Coronary artery (tissue), 2 donors: Measurements from ENCODE around the gene ARID3B.

Source experiments
- DNase-seq: peaks from one replicate; pipeline ENCODE4 v3.0.0-alpha.2; 2017; ENCODE audit warnings: low spot score
- H3K27ac ChIP-seq, 2 donors: fragments of 200-600 bp; sonication (generic); one replicate each; pipeline ENCODE4 v1.5.1; 2016 to 2019
- H3K4me3 ChIP-seq: fragments of 200-600 bp; sonication (generic); 2 replicates; pipeline ENCODE4 v1.5.1; 2016; ENCODE audit warnings: mild to moderate bottlenecking, moderate library complexity
- TF ChIP-seq, protein P1 (sequence below): fragments of 200-600 bp; sonication (generic); IDR thresholded peaks from one replicate; pipeline ENCODE4 v1.5.1; 2019; ENCODE audit warnings: antibody characterized with exemption

Gene ARID3B

DNA sequence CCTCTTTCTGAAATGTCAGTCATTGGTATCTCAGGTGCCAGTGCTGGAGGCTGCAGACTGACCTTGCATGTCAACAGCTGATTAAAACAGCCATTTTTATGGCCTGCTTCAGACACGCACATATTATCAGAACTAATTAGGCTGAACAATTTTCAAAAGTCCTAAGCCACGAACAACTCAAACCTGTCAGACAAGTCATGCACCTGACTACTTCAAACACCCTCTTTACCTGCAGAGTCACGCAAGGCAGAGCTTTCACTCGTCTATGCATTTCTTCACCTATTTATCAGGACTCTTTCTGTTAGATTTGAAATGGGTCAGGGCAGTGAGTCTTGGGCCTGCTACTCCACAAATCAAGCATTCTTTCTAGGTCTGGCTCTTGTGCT lies 101.3 kb downstream of the ARID3B start:
- H3K27ac ChIP-seq = peak overlapping the region in 1 of 2 donors; percentile 52
- H3K4me3 ChIP-seq = no peak overlapping the region
- no peak for DNase-seq
- TF ChIP-seq, protein P1, sequence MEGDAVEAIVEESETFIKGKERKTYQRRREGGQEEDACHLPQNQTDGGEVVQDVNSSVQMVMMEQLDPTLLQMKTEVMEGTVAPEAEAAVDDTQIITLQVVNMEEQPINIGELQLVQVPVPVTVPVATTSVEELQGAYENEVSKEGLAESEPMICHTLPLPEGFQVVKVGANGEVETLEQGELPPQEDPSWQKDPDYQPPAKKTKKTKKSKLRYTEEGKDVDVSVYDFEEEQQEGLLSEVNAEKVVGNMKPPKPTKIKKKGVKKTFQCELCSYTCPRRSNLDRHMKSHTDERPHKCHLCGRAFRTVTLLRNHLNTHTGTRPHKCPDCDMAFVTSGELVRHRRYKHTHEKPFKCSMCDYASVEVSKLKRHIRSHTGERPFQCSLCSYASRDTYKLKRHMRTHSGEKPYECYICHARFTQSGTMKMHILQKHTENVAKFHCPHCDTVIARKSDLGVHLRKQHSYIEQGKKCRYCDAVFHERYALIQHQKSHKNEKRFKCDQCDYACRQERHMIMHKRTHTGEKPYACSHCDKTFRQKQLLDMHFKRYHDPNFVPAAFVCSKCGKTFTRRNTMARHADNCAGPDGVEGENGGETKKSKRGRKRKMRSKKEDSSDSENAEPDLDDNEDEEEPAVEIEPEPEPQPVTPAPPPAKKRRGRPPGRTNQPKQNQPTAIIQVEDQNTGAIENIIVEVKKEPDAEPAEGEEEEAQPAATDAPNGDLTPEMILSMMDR = no peak

DNA sequence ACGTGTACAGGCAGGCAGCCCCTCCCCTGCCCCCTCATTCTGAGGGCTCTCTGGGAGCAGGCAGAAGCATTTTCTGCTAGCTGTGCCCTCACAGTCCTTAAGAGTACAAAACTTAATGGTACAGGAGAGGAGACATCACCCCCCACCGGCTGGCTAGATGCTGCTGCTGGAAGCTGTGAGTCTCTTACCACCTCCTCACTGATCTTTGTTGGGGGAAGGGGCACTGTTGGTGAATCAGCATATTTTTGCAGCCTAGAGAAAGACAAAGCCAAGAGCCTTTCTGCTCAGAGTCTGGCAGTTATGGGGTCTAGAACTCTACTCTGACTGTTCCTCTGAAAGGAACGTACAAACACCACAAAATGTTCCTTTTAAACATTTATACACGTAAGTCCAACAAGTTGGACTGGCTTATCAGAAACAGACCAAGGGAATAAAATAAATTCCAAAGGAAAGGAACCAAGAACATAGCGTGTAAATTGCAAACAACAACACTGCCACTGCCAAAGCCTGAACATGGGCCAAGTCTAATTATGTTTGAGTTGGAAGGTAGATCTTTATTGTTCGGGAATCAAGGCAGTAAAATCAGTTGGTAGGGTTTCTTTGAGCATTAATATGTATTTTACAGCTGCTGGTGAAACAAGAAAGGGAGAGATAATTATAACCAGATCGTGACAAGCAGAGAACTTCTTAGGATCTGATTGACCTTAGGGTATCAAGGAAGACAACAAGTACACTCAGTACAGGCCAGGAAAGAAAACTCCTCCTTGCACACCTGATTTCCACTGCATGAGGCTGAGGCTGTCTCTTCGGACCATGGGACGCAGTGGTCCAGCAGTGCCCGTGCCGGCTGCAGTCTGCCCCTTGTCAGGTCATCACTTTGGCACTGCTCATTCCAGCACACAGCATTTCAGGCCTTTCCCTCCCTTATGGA lies 102.0 kb downstream of the ARID3B start:
- Histone ChIP-seq H3K4me3 (no peak overlapping the region), H3K27ac (peak overlapping the region in 1 of 2 donors; percentile 52)
- TF ChIP-seq, protein P1 = no peak
- DNase-seq = no peak

DNA sequence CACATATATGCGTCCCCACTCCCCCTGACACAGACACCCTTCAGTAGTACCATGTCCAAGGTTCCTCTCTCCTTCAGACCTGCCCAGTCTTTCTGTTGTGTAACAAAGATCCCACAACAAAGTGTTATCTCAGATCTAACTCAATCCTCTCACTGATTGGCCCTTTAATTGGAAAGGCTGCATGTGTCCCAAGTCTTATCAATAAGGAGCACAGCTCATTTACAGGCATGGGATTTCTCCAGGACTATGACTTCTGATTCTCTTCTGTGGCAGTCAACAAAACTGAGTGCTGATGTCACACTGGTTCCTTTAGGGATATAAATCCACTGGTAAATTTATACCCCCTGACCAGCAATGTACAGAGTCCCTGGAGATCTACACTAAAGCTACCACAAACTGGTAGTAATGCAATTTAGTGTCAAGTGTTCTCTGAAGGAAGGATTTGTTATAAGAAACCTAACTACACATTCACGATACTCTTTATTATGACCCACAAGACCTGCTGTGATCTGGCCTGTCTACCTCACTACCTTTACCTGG lies 102.7 kb downstream of the ARID3B start:
- no peak overlapping the region for H3K4me3 ChIP-seq
- peak overlapping the region in 1 of 2 donors; percentile 52 for H3K27ac ChIP-seq
- TF ChIP-seq, protein P1 = no peak
- DNase-seq = no peak

DNA sequence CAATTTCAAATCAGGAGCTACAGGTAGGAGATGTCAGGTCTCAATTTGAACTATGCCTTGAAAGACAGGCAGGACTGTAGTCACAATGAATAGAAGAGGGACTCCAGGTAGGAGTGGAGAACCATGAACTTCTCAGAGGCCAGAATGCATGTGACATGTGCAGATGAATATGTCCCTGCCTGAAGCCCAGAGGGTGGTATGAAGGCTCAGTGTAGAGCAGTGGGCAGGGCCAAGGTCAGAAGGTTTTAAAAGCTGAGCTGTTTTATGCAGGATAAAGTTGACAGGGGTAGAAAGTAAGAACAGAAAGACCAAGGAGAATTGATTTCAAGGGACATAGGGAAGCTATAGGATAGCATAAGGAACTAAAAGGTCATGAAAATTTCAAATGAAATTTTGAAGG lies 105.5 kb downstream of the ARID3B start:
- TF ChIP-seq, protein P1 = no peak
- no peak for DNase-seq
- H3K4me3 ChIP-seq = no peak overlapping the region

More for the DNA sequence above, 105.5 kb downstream of the ARID3B start:
- H3K27ac ChIP-seq = no peak overlapping the region
